Liver (tissue), 3 donors: ENCODE data around the gene OTOF.

Experiments
- EGR1 ChIP-seq, 2 donors: IDR thresholded peaks; 2 replicates each; pipeline ENCODE4 v1.6.1; 2016 to 2018; ENCODE audit warnings: antibody characterized with exemption in 2 of 2, low read depth in 2 of 2
- FOXA1 ChIP-seq: IDR thresholded peaks from 2 replicates; pipeline ENCODE4 v1.6.1; 2016; ENCODE audit warnings: antibody characterized with exemption
- GABPA ChIP-seq, 2 donors: IDR thresholded peaks in 1 of 2; conservative IDR thresholded peaks in 1 of 2; 2 replicates each; pipeline ENCODE4 v1.6.1; 2016; ENCODE audit warnings: antibody characterized with exemption in 2 of 2, mild to moderate bottlenecking in 1 of 2, moderate library complexity in 1 of 2
- RAD21 ChIP-seq, 2 donors: IDR thresholded peaks; 2 replicates each; pipeline ENCODE4 v1.6.1; 2016; ENCODE audit warnings: antibody characterized with exemption in 2 of 2, mild to moderate bottlenecking in 2 of 2
- TF ChIP-seq, protein P1 (sequence below): fragments of 150-350 bp; IDR thresholded peaks from 2 replicates; pipeline ENCODE4 v1.5.1; 2017; ENCODE audit warnings: improper control_type of control experiment, low read depth, low read length; ENCODE audit not compliant: missing input control
- TF ChIP-seq, protein P2 (sequence below): IDR thresholded peaks from 2 replicates; pipeline ENCODE4 v1.6.1; 2016; ENCODE audit warnings: antibody characterized with exemption
- donor health status: healthy.
- donor health status: healthy.

DNA sequence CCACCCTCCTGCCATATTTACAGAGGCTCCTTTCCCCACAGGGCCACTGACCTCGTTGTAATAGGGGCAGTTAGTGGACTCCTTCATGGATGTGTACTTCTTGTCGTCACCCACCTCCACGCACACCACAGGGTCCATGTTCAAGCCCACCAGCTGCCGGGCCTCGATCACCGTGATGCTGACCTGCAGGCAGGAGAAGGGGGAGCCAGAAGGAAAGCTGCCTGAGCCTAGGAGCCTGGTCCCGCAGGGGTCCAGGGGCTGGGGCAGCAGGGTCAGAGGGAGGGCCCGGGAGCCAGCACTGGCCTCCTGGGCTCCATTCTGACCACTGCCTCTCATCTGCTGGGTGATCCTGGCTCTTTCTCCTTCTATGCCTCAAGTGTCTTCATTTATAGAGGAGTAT is 17.0 kb upstream of the OTOF start:
- TF ChIP-seq, protein P1, sequence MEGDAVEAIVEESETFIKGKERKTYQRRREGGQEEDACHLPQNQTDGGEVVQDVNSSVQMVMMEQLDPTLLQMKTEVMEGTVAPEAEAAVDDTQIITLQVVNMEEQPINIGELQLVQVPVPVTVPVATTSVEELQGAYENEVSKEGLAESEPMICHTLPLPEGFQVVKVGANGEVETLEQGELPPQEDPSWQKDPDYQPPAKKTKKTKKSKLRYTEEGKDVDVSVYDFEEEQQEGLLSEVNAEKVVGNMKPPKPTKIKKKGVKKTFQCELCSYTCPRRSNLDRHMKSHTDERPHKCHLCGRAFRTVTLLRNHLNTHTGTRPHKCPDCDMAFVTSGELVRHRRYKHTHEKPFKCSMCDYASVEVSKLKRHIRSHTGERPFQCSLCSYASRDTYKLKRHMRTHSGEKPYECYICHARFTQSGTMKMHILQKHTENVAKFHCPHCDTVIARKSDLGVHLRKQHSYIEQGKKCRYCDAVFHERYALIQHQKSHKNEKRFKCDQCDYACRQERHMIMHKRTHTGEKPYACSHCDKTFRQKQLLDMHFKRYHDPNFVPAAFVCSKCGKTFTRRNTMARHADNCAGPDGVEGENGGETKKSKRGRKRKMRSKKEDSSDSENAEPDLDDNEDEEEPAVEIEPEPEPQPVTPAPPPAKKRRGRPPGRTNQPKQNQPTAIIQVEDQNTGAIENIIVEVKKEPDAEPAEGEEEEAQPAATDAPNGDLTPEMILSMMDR, result no peak
- no peak for TF ChIP-seq RAD21 (IDR thresholded peaks at IDR 0.05)
- TF ChIP-seq, protein P2, sequence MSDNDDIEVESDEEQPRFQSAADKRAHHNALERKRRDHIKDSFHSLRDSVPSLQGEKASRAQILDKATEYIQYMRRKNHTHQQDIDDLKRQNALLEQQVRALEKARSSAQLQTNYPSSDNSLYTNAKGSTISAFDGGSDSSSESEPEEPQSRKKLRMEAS, result no peak
- no peak for TF ChIP-seq EGR1 (IDR thresholded peaks at IDR 0.05; ENCODE audit: low read depth in 2 of 2)
- no peak for TF ChIP-seq GABPA (IDR thresholded peaks at IDR 0.05 in 1 of 2, conservative IDR thresholded peaks at IDR 0.05 in 1 of 2)
- TF ChIP-seq FOXA1, result no peak
